ENCODE data around the gene SMIM32.

Gene SMIM32

DNA sequence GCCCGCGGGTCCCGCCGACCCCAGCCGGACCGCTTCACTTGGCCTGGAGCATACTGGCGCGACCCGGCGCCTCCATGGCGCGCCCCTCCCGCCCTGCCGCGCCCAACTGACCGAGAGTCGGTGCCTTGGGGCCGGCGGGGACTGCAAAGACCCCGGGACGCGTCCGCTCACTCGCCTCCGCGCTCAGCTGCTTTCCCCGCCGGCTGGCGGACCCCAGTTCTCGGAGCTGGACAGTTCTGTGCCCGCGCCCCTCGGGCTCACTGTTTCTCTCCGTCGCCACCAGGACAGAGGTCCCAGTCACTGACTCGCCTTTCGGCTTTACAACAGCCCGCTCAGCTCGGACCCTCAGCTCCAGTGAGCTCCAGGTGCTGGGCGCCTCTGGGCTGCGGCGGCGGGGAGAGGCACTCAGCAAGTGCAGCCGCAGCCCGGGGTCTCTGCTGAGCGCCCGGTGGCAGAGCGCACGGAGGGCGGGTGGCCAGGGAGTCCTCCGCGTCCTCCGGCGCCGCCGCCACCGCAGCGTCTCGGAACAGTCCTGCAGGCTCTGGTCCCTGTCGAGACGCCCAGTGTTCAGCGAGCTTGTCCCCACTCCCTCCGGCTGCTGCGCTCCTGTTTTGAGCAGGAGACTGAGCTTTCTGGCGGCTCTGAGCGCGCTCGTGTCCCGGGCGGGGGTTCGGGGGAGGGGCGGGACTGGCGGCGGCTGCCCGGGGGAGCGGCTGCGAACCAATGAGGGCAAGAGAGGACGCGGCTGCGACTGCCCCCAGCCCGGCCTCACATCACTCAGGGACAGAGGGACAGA lies at the start of gene SMIM32:
Gene SMIM32, minus strand, starts transcription at position 637 of the 796 bp plus-strand sequence. CDS start 638 bp downstream, outside the sequence.
- no peak for DNase-seq

- no peak for DNase-seq
Measured at GRCh38 chr5:136242611-136243010, 49.6 kb upstream of the SMIM32 start.

DNA sequence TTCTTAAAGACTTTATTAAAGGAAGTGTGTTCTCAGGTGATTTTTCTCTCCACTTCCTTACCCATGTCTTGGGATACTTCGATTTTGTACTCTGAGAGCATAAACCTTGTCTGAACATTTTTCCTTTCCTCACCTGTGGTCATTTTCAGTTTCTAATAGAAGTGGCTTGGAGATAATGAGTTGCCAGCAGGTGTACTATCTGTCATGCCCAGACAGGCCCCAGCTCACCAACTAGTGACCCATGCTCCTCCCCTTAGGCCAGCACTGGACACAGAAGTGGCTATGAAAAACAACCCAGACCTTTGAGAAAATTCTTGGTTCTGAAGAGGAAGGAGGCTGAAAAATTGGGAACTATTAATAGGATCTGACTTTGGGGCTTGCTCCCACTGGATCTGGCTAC lies 49.2 kb upstream of the SMIM32 start:
- no peak for DNase-seq

GRCh38 chr5:136240894-136241293 lies 47.9 kb upstream of the SMIM32 start:
- DNase-seq = no peak

GRCh38 chr5:136236479-136237083 lies 43.6 kb upstream of the SMIM32 start:
- no peak for DNase-seq

GRCh38 chr5:136235321-136235720 lies 42.4 kb upstream of the SMIM32 start:
- DNase-seq = no peak

DNA sequence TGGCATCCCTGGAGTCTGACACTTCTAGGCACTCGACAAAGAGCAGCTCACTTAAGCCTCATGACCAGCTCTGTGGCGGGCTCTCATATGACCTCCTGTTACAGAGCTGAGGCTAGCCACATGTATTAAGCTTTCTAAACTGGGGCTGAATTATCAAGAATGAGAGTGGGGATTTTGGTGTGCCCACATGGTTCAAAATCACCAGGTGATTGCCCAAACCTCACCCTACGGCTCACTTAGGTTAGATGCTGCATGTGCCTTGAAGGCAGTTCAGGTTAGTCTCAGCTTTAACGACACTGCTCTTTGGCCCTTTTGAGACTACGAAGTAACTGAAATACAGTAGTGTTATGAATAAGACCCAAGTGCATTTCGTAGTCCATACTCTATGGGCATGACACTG lies 39.4 kb upstream of the SMIM32 start:
- no peak for DNase-seq

DNA sequence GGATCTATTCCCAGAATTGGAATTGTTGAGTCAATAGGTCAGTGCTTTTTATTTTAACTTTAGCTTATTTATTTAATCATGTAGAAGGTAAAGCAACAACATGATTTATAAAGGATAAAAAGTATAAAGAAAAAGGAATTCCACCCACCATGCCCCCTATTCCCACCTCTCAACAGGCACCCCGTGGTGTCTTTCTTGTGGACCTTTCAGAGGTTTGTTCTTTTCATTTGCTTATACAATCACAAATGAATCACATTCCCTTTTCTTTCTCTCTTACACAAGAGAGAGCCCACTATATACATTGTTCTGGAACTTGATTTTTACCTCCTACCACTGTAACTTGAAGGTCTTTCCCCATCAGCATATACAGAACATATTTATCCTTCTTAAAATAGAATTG lies 37.2 kb upstream of the SMIM32 start:
- no peak for DNase-seq

DNA sequence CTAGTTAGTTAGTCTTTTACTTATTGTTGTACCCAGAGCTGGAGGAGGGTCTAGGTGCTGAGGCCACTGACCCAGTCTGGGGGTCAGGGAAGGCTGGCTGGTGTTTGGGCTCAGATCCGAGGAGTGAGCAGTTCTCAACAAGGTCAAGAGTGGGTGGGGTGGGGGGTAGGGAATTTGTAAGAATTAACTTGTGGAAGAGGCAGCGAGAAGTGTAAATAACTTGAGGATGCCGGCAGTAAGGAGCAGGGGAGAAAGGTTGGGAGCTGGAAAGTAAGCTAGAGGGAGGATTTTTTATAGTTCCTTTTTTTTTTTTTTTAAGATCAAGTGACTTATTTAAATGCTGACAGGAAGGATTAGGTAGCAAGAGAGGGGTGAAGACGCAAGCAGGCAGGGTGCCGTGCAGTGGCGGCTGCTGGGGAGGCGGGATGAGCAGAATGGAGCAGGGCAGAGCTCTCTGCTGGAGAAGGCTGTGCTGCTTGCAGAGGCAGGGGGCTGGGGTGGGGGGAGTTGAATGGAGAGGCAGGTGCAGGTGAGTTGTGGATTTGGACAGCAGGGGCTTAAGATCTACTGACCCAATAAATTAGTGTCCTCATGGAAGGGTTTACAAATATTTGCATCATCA lies 35.3 kb upstream of the SMIM32 start:
- DNase-seq = no peak

GRCh38 chr5:136226401-136226800 lies 33.4 kb upstream of the SMIM32 start:
- no peak for DNase-seq

DNA sequence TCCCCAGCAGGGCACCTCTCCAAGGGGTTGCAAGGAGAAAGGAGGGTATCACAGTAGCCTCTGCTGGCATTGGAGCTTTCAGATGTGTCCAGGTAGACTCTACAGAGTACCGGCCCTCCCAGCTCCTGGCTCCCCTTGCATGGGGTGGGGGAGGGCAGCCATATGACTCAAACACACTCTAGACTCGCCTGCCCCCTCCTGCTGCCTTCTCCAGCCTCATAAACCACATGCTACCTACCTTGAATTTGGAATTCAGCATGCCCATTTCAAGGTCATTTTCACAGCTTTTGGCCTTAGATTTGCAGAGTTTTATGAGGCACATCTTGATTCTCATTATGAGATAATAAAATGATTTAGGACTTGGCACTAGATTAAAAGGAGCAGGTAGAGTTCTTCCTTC lies 32.8 kb upstream of the SMIM32 start:
- DNase-seq = no peak

GRCh38 chr5:136222580-136223235 lies 29.7 kb upstream of the SMIM32 start:
- DNase-seq = no peak

DNA sequence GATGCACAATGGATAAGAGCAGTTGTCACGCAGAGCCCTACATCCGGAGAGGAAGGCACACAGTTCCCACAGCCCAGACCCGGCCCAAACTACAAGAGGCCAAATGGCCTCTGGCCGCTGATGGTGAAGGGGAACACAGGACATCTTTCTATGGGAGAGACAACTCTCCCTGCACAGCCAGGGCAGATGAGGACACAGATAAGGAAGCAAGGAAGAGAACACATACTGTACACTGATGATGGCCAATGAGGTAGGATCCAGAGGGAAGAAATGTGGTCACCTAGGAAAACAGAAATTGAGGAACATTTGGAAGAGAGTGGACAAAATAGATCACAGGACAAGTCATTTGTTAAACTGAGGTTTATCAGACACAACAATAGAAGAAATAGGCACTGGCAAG lies 28.4 kb upstream of the SMIM32 start:
- no peak for DNase-seq

GRCh38 chr5:136216230-136216629 lies 23.3 kb upstream of the SMIM32 start:
- no peak for DNase-seq

DNA sequence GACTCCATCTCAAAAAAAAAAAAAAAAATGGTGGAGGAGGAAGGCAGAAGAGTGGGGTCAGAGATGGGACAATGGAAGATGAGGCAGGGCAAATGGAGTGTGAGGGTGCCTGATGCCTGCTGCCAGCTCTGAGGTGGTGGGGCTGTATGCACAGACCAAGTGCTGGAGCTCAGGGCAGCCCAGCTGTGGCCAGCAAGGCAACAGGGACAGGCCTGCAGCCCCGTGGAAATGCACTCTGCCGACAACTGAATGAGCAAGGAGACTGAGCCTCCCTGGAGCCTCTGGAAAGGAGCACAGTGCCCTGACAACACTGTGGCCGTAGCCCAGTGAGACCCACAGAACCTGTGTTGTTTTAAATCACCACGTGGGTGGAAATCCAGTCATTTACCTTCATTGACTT lies 22.9 kb upstream of the SMIM32 start:
- DNase-seq = no peak

DNA sequence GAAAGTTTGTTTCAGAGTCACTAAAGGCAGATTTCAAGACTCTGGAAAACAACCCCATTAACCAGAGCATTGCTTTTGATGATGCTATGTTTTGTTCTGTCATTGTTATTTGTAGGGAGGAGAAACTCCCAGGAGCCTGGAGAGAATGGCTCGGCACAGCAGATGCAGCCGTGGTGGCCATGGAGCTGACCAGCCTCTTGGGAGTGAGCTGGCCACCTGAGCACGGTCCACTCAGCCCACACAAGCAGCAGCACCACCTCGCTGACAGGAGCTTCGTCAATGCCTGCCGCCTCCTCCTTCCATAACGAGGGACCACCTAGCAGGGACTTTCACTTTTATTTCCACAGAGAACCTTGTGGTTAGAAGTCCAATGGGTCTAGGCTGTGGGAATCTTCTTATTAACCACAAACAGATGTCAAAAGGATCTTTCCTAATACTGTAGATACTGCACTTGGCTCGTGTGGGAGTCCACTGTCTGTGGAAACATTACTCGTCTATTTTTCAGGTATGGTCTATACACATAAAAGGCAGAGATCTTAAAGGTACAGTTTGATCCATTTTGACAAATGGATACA lies 21.0 kb upstream of the SMIM32 start:
- DNase-seq = no peak

DNA sequence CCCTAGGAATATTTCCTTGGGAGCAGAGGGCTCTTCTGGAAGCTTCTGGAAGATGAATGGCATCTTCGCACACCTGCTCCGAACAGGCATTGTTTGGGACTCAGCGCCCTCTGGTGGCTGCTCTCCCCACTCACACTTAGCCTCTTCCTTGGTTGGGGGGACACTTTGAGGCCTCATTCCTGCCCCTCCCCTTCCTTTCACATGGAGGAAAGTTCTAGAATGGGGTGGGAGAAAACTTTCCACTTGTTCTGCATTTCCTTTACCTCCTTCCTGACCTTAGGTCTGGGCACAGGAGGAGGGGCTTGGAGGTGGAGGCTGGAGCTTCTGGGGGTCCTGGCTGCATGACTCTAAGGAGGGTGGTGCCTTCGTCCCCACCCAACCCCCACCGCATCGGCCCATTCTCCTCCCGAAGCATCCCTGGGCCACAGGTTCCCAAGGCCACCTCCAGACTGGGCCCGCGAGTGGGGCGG lies 19.3 kb upstream of the SMIM32 start:
- DNase-seq = no peak

DNA sequence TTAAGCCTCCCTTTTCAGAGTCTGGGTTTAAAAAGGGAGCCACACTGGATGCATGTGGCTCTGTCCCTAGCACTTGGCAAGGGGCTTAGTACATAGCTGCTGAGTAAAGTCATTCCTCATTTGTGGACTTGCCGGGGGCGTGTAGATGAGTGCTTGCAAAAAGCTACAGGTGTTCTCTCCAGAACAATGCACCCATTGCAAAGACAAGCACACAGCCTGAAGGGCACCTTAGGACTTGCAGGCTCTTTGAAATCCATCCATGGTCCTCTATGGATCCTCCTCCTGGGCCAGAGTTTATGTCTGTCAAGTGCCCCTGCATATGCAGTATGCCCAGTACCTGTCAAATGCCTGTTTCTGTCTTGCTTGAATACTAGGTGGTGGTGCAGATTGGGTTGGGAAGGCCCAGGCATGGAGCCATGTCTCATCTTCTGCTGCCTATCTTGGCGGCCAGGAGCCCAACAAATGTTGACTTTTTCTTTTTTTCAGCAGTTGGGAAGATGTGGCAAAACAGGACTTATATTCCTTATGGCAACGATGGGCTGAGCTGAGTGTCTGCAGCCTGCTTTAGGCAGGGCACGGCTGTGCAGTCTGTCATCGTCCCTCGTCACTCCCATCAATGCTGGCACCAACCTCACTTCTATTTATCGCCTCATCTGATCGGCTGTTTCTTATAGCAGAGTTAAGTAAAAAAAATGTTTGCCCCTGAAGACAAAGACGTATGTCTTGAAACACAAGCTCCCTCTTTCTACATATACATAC lies 18.5 kb upstream of the SMIM32 start:
- DNase-seq = no peak

DNA sequence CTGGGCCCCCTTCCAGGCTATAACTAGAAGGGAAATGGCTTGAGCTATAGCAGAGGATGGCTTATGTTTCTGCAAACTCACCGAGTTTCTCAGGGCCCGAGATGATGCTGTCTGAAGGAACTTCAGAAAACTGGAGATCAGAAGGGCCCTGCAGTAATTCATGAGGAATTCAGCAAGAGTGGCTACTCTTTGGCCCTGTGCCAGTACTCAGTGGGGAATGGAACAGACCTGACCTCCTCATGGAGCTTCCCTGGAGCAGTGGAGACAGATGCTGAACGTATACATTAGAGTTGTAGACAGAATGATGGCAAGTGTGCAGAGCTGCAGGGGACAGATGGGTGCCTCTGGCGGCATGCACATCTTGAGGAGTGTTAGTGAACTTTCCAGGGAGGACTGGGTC lies 17.3 kb upstream of the SMIM32 start:
- no peak for DNase-seq

DNA sequence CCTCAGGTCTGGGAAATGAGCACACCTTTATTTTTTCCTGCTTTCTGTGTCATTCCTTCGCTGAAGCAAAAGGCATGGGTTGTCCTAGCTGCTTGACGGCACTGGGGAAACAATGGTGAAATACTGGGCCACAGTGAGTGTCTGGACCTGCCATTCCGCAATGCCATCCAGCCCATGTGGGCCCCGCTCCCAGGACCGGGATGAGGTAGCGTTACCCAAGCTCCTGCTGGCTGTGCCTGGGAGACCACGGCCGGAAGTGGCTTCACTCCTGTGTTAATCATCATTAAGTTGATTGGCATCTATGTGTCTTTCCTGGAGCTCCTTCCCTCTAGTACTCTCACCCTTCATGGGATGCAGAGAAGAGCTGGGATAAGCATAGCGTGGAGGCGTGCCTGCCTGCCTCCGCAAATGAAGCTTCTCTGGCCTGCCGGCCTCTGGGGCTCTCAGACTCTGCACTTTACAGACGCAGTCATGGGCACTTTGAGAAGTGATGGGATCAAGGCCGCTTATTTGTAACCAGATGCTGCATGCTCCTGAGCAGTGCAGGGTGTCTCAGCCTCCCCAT lies 16.5 kb upstream of the SMIM32 start:
- DNase-seq = no peak

- DNase-seq = no peak
Measured at GRCh38 chr5:136208916-136209315, 16.0 kb upstream of the SMIM32 start.

GRCh38 chr5:136207631-136208030 lies 14.7 kb upstream of the SMIM32 start:
- no peak for DNase-seq
